Panc1 (cell line): ENCODE data around the gene TXLNA. TPM values are rescaled to one million over a fixed set of nuclear protein-coding genes. Genes with fewer than 3 reads are reported as not detected.
A peak's percentile ranks its signal among the peaks of the same experiment; 100 is the strongest.

Source experiments
- ATAC-seq: fragments of 200-7000 bp; cut with Tn5 transposase; 2 replicates; pipeline ENCODE4 v1.9.1; 2020; ENCODE audit warnings: mild to moderate bottlenecking, moderate library complexity
- BruUV-seq: library from RNA; stranded (reverse); fragments of 400-500 nt; replicated peaks from 2 replicates; lab custom pipeline; 2021; lab: Mats Ljungman, UMichigan
- CTCF ChIA-PET: fragments of 300-600 bp; sonication (Branson Sonifier 250); formaldehyde crosslinking; loops from one replicate; lab custom pipeline; 2022; ENCODE audit warnings: antibody characterized with exemption; lab: Charles Lee
- POLR2A ChIA-PET: fragments of 300-600 bp; sonication (Branson Sonifier 250); formaldehyde crosslinking; loops from one replicate; lab custom pipeline; 2022; ENCODE audit warnings: antibody characterized with exemption; lab: Charles Lee
- DNase-seq: peaks from one replicate; pipeline ENCODE4 v3.0.0-alpha.2; 2010; ENCODE audit warnings: low read depth, low spot score
- H3K27ac ChIP-seq: 2 replicates; pipeline ENCODE4 v1.5.1; 2011; ENCODE audit warnings: mild to moderate bottlenecking, low read length, inconsistent platforms
- H3K27me3 ChIP-seq: fragments of 200-500 bp; sonication (Bioruptor generic); 2 replicates; pipeline ENCODE4 v1.6.0; 2014; ENCODE audit warnings: low read length, inconsistent platforms; ENCODE audit not compliant: control insufficient read depth, insufficient read depth
- H3K36me3 ChIP-seq: fragments of 200-500 bp; sonication (Bioruptor generic); 2 replicates; pipeline ENCODE4 v1.5.1; 2014; ENCODE audit warnings: inconsistent platforms, mild to moderate bottlenecking, low read length, moderate library complexity; ENCODE audit not compliant: control insufficient read depth, insufficient read depth
- H3K4me1 ChIP-seq: 2 replicates; pipeline ENCODE4 v1.5.1; 2011; ENCODE audit warnings: inconsistent platforms, mild to moderate bottlenecking, low read length, moderate library complexity; ENCODE audit not compliant: control insufficient read depth, insufficient read depth
- H3K4me3 ChIP-seq, 2 experiments: 2 replicates each; pipeline ENCODE4 v1.5.1; 2011 to 2012; ENCODE audit warnings: low read depth in 2 of 2, low read length in 2 of 2, mild to moderate bottlenecking in 2 of 2, inconsistent platforms in 1 of 2, moderate library complexity in 1 of 2
- H3K9me3 ChIP-seq: fragments of 200-500 bp; sonication (Bioruptor generic); 2 replicates; pipeline ENCODE4 v1.5.1; 2014; ENCODE audit warnings: low read depth, mild to moderate bottlenecking, inconsistent platforms, low read length, moderate library complexity; ENCODE audit not compliant: control insufficient read depth, insufficient read depth
- POLR2AphosphoS5 ChIP-seq: IDR thresholded peaks from 2 replicates; pipeline ENCODE4 v1.6.1; 2012; ENCODE audit warnings: mild to moderate bottlenecking, low read depth, low read length, moderate library complexity
- REST ChIP-seq, 2 experiments: IDR thresholded peaks; 2 replicates each; pipeline ENCODE4 v1.6.1; 2011 to 2012; ENCODE audit warnings: low read depth in 2 of 2, control low read depth in 1 of 2, low read length in 1 of 2, mild to moderate bottlenecking in 1 of 2, moderate library complexity in 1 of 2; ENCODE audit not compliant: insufficient read depth in 1 of 2
- SIN3A ChIP-seq: IDR thresholded peaks from 2 replicates; pipeline ENCODE4 v1.6.1; 2012; ENCODE audit warnings: low read depth, mild to moderate bottlenecking, low read length, moderate library complexity, borderline replicate concordance; ENCODE audit not compliant: insufficient read depth
- TCF7L2 ChIP-seq: IDR thresholded peaks from 2 replicates; pipeline ENCODE4 v1.6.1; 2011; ENCODE audit warnings: mild to moderate bottlenecking, low read depth, low read length, inconsistent platforms
- in situ Hi-C: cut with HindIII; loops from 2 replicates; pipeline ENCODE4 v1.10.0; 2016; ENCODE audit warnings: low sequenced_read_pairs, low pct_unique_long_range_greater_than_20kb
- intact Hi-C: fragments of 100-400 bp; cut with micrococcal nuclease; formaldehyde crosslinking; loops from one replicate; pipeline ENCODE4 v1.10.0; 2022; ENCODE audit not compliant: unreplicated experiment
- total RNA-seq: library from RNA; stranded (reverse); gene quantifications from one replicate; pipeline ENCODE4 v1.2.1, GENCODE V29; 2021; ENCODE audit not compliant: unreplicated experiment
- TF ChIP-seq, protein P1 (sequence below): fragments of 450-650 bp; IDR thresholded peaks from 2 replicates; pipeline ENCODE4 v1.5.1; 2017; ENCODE audit warnings: mild to moderate bottlenecking

Gene TXLNA
- total RNA-seq, 1 experiment from 2014 or later, result 115 TPM

GRCh38 chr1:32242341-32242851, 62.9 kb downstream of the TXLNA start:
- ChIA-PET CTCF (interaction anchor here (1.0 kb wide), 1 partner anchor 27 kb away, joined by 3 read pairs; no protein-coding TSS in a partner anchor), POLR2A (interaction anchor here (0.6 kb wide), 1 partner anchor 16 kb away, joined by 6 read pairs; no protein-coding TSS in a partner anchor)
- ATAC-seq, result peak; percentile 12
- Histone ChIP-seq H3K4me1 (peaks cover 12% of the 10 kb centered on the region), H3K27me3 (no peaks in the 10 kb centered on the region), H3K9me3 (no peaks in the 10 kb centered on the region), H3K27ac (peak overlapping the region; percentile 57), H3K4me3 (no peak overlapping the region), H3K36me3 (no peaks in the 10 kb centered on the region)
- in situ Hi-C loops, result no loop called here
- TF ChIP-seq POLR2AphosphoS5, result peak; percentile 38; the same call in 1 of the 2 replicates
- TF ChIP-seq REST (IDR thresholded peaks at IDR 0.05; ENCODE audit: insufficient read depth in 1 of 2, low read depth in 2 of 2, low read length in 1 of 2), result no peak
- no peak for DNase-seq
- BruUV-seq, result TSS peak; percentile 89
- intact Hi-C loops, result no loop called here

- intact Hi-C loops (no loop called here), in situ Hi-C loops (no loop called here)
- H3K9me3 ChIP-seq, result no peaks in the 10 kb centered on the region
- CTCF ChIA-PET, result interaction anchor here (0.6 kb wide), 3 partner anchors 13 to 43 kb away, joined by 5 to 21 read pairs (median 6); no protein-coding TSS in a partner anchor
- POLR2A ChIA-PET, result interaction anchor here (0.6 to 0.7 kb wide), 2 partner anchors 22 to 24 kb away, joined by 3 to 4 read pairs; no protein-coding TSS in a partner anchor
- no peak within 1 kb of the TSS for H3K27ac ChIP-seq
- no peak within 1 kb of the TSS for H3K4me3 ChIP-seq
- DNase-seq, result no peak
- BruUV-seq, result no TSS peak
- TF ChIP-seq, protein P1, sequence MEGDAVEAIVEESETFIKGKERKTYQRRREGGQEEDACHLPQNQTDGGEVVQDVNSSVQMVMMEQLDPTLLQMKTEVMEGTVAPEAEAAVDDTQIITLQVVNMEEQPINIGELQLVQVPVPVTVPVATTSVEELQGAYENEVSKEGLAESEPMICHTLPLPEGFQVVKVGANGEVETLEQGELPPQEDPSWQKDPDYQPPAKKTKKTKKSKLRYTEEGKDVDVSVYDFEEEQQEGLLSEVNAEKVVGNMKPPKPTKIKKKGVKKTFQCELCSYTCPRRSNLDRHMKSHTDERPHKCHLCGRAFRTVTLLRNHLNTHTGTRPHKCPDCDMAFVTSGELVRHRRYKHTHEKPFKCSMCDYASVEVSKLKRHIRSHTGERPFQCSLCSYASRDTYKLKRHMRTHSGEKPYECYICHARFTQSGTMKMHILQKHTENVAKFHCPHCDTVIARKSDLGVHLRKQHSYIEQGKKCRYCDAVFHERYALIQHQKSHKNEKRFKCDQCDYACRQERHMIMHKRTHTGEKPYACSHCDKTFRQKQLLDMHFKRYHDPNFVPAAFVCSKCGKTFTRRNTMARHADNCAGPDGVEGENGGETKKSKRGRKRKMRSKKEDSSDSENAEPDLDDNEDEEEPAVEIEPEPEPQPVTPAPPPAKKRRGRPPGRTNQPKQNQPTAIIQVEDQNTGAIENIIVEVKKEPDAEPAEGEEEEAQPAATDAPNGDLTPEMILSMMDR, result no peak
- TF ChIP-seq SIN3A (no peak), POLR2AphosphoS5 (no peak), REST (IDR thresholded peaks at IDR 0.05; ENCODE audit: insufficient read depth in 1 of 2, low read depth in 2 of 2, low read length in 1 of 2) (no peak), TCF7L2 (no peak)
- peaks cover 12% of the 10 kb centered on the region for H3K4me1 ChIP-seq
- no peaks in the 10 kb centered on the region for H3K36me3 ChIP-seq
- no peak for ATAC-seq
- H3K27me3 ChIP-seq, result no peaks in the 10 kb centered on the region
These were observed 67.4 kb downstream of the TXLNA start, which contains the start of gene FAM167B for GRCh38 chr1:32246888-32247273. FAM167B (plus strand) TSS chr1:32247222; CDS start chr1:32247422, 200 bp downstream.
